Ishikawa (cell line): ENCODE measurements around the gene WSCD1.

Experiments used
- CEBPB ChIP-seq: IDR thresholded peaks from 2 replicates; pipeline ENCODE4 v1.6.1; 2012
- CREB1 ChIP-seq: IDR thresholded peaks from 2 replicates; pipeline ENCODE4 v1.6.1; 2012; ENCODE audit warnings: low read depth
- EGR1 ChIP-seq: IDR thresholded peaks from 2 replicates; pipeline ENCODE4 v1.6.1; 2012
- EP300 ChIP-seq: IDR thresholded peaks from 2 replicates; pipeline ENCODE4 v1.6.1; 2012; ENCODE audit warnings: borderline replicate concordance
- FOXM1 ChIP-seq: IDR thresholded peaks from 2 replicates; pipeline ENCODE4 v1.6.1; 2012; ENCODE audit warnings: low read depth, borderline replicate concordance
- MAX ChIP-seq: IDR thresholded peaks from 2 replicates; pipeline ENCODE4 v1.6.1; 2012
- NFIC ChIP-seq: IDR thresholded peaks from 2 replicates; pipeline ENCODE4 v1.6.1; 2012
- REST ChIP-seq: IDR thresholded peaks from 2 replicates; pipeline ENCODE4 v1.6.1; 2012; ENCODE audit warnings: low read depth, mild to moderate bottlenecking
- TAF1 ChIP-seq: IDR thresholded peaks from 2 replicates; pipeline ENCODE4 v1.6.1; 2012; ENCODE audit warnings: low read depth, mild to moderate bottlenecking
- USF1 ChIP-seq: IDR thresholded peaks from 2 replicates; pipeline ENCODE4 v1.6.1; 2012
- YY1 ChIP-seq: IDR thresholded peaks from 2 replicates; pipeline ENCODE4 v1.6.1; 2012; ENCODE audit warnings: low read depth

GRCh38 chr17:6120351-6120750, 50.2 kb downstream of the WSCD1 start:
- TF ChIP-seq NFIC (no peak), CREB1 (no peak), EGR1 (no peak), USF1 (no peak), REST (no peak), TAF1 (no peak), MAX (no peak), YY1 (no peak), EP300 (no peak), CEBPB (no peak), FOXM1 (no peak)
